ENCODE measurements around the gene SORD.
"Not testable (repeated sequence)": the region's sequence is repeated elsewhere in the genome, so short reads cannot be mapped to it uniquely, and the experiment has no call there.

GRCh38 chr15:45104170-45104569 is 81.2 kb downstream of the SORD start:
- TF ChIP-seq POLR2A (IDR thresholded peaks at IDR 0.05; ENCODE audit: low read depth, low read length); POLR2AphosphoS5 (IDR thresholded peaks at IDR 0.05; ENCODE audit: low read depth, low read length); SPI1 (IDR thresholded peaks at IDR 0.05; ENCODE audit: low read depth, low read length); TAF1 (IDR thresholded peaks at IDR 0.05; ENCODE audit: low read depth, low read length); PAX5 (IDR thresholded peaks at IDR 0.05; ENCODE audit: insufficient read depth, low read length, severe bottlenecking): not testable (repeated sequence)

All from GM12891 (cell line).